HG02840 (cell line): ENCODE results near the gene CNN2.

Experiments
- ATAC-seq: cut with Tn5 transposase; IDR thresholded peaks from one replicate; pipeline ENCODE4 v1.9.1; 2021; ENCODE audit warnings: mild to moderate bottlenecking, moderate library complexity, moderate number of reproducible peaks; ENCODE audit not compliant: unreplicated experiment, low FRiP score

Gene CNN2

DNA sequence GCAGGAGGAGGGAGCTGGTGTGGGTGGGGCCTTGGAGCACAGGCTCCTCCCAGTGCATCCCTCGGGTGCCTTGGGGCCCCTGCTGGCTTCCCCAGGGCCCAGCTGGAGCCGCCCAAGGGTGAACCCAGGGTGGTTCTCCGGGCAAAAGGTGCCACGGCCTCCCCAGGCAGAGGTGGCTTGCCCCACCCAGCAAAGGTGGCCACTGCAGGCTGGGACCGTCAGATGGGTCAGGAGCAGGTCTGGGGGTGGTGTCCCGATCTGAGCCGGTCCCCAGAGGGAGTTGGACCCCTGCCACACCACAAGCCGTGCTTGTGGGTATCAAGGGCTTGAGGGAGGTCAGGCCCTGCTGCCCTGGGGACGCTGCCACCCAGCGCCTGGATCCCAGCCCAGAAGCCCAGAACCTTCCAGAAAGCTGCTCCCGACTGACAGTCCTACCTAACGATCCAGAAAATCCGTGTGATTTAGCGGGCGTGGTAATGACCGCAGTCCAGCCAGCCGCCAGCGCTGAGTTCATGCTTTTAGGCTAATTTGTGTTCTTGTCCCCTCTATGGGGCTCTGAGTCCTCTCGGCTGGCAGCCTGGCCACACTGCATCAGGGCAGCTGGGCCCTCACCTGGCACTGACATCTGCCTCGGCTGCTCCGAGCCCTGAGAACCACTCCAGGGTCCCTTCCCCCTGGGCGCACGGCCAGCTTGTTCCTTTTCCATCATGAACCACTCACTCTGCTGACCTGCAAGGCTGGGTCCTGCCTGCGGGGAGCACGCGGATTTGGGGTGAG is 31.2 kb upstream of the CNN2 start:
- ATAC-seq, result no peak

DNA sequence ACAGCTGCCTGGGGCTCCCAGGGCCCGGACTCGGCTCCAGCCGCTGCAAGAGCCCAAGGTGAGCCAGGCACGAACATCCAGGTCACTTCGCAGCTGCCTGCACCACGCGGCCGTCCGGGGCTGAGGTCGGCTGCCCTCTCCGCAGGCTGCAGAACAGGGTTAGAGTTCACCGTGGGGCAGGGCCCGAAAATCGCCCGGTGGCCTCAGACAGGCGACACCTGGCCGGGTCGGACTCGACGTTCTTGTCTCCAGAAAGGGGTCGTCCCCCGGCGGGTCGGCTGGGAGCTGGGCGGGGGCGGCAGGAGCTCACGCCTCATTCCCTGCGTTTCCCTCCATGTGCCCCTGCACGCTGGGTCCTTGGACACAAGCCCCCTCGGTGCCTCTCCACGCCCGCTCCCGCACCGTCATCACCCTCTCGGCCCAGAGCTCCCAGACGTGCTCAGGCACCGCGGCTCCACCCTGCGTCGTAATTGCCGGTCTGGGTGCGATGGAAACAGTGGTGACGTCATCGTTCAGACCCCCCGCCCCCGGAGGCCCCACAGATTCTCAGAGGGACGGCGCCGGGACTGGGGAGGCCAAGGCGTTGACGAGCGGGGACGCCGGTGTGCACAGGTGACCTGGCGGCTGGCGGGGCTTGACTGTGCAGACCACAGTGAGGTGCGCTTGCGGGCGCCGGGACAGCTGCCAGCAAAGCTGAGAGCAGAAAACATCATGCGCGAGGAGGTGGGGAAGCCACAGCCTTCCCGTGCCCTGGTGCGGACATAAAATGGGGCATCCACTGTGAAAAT is 30.2 kb upstream of the CNN2 start:
- ATAC-seq, result no peak

DNA sequence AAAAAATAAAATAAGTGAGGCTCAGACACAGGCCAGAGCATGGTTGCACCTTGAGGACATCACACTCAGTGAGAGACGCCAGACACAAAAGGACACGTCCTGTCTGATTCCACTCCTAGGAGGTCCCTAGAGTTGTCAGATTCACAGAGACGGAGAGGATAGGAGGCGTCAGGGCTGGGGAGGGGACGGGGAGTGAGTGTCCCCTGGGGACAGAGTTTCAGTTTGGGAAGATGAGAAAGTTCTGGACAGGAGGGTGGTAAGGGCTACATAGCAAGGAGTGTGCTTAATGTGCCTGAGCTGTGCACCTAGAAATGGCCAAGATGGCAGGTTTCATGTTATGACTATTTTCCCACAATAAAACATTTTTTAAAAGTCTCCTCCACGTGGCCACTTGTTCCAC is 28.3 kb upstream of the CNN2 start:
- ATAC-seq, result no peak

DNA sequence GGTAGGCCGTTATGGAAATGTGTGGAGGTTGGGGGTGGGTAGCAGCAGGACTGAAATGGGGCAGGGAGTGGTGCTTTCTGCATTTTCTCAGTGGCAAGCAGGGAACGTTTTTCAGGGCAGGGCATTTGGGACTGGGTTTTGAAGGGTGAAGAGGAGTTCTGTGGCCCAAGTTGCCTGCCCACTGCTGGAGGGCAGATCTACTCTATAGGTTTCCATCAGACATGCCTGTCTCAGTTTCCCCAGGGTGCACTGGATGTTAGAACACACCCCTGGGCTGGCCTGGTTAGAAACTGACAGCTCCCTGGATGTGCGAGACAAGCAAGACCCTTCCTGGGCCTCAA is 27.1 kb upstream of the CNN2 start:
- no peak for ATAC-seq

DNA sequence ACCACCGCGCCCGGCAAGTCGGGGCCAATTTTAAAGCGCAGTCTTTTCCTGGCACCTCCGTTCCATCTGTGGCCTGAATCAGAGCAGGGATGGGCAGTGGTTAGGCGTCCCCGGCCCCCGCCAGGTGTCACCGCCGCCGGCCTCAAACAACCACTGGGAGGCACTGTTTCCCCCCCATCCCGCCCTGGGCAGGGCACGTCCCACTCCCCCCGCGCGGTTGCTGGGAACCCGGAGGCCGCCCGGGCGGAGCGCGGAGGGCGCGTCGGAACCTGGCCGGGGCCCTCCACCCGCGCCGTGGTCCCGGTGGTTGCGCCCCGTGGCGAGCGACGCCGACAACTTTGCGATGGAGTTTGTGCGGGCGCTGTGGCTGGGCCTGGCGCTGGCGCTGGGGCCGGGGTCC is 26.3 kb upstream of the CNN2 start, which contains the start of gene GRIN3B:
Gene GRIN3B (plus strand): TSS at position 325 of the 400 bp plus-strand sequence. CDS start 19 bp downstream, at position 344.
- ATAC-seq, result no peak

DNA sequence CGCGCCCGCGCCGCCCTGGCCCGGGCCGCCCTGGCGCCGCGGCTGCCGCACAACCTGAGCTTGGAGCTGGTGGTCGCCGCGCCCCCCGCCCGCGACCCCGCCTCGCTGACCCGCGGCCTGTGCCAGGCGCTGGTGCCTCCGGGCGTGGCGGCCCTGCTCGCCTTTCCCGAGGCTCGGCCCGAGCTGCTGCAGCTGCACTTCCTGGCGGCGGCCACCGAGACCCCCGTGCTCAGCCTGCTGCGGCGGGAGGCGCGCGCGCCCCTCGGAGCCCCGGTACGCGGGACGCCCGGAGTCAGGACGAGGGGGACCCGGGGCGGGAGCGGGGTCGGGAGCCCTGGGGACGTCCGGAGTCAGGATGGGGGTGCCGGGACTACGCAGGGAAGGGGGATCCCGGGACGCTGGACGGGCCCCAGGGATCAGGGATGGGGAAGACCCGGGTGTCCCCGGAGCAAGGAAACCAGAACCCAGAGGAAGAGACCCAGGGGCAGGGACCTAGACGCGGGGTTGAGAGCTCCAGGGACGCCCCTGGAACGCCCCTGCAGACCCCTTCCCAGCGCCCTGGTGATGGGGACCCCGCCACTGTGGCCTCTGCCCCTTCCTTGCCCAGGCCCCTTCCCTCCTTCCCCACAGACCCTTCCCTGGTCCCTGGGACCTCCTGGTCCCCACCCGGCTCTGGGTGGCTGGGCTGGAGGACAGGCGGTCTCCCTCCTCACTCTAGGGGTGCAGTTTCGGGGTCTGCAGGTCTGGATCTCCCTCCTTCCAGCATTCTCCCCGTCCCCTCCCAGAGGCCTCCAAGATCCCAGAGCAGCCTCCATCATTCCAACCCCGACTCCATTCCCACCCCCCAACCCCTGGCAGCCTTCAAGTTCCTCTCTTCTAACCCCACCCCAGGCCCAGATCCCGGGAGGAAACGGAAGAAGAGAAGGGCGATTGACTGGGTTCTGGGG is 25.5 kb upstream of the CNN2 start:
- ATAC-seq, result no peak

DNA sequence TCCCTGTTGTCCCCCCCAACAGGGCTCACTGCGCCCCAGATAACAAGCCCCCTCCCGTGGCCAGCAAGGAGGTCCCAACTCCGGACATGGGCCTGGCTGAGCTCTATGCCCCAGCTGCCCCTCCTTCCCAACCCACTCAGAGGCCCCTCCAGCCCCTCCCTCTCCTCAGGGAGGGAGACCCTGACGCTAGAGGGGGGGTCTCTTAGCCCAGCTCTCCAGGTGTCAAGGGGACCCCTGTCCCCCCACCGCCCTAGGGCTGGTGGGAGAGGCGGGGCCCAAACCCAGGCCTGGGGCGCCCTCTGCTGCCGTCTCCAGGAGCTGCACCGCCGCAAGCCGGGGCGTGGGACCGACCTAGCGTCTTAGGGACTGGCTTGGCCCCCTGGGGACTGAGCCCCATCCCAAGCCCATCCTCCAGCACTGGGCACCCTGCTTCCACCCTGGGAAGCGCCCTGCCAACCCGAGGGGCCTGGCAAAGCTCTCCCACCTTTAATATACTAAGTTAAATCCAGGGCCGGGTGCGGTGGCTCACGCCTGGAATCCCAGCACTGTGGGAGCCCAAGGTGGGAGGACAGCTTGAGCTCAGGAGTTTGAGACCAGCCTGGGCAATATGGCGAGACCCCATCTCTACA is 24.8 kb upstream of the CNN2 start:
- no peak for ATAC-seq

DNA sequence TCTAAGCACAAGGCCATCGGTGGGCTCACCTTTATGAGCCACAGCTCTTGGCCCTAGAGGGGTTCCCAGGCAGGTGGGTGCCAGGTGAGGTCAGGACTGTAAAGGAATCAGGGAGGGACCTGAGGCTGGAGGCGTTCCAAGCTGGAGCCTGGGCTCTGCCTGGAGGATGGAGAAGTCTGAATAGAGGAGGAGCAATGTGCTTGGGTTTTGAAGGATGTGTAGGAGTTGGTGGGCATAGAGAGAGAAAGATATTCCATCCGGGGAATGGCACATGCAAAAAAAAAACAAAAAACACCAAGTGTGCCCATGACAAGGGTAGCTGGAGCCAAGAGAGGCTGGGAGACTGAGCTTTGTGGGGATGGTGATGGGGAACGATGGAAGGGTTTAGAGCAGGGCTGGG is 23.8 kb upstream of the CNN2 start:
- no peak for ATAC-seq

DNA sequence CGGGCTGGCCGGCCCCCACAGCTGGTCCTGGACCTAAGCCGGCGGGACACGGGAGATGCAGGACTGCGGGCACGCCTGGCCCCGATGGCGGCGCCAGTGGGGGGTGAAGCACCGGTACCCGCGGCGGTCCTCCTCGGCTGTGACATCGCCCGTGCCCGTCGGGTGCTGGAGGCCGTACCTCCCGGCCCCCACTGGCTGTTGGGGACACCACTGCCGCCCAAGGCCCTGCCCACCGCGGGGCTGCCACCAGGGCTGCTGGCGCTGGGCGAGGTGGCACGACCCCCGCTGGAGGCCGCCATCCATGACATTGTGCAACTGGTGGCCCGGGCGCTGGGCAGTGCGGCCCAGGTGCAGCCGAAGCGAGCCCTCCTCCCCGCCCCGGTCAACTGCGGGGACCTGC is 23.1 kb upstream of the CNN2 start:
- no peak for ATAC-seq

DNA sequence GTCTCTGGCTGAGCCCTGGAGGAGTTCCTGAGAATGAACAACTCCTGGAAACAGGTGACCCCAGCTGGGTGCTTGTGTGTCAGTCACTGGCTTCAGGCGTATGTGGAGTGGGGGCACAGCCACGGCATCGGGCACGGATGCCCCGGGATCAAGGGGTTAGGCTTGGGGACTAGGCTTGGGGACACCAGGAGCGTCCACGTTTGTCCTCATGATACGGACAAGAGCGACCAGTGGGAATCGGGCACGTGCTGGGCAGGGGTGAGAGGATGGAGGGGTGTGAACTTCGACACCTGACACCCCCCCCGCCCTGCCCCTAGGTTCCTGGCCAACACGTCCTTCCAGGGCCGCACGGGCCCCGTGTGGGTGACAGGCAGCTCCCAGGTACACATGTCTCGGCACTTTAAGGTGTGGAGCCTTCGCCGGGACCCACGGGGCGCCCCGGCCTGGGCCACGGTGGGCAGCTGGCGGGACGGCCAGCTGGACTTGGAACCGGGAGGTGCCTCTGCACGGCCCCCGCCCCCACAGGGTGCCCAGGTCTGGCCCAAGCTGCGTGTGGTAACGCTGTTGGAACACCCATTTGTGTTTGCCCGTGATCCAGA is 22.1 kb upstream of the CNN2 start:
- ATAC-seq, result no peak

DNA sequence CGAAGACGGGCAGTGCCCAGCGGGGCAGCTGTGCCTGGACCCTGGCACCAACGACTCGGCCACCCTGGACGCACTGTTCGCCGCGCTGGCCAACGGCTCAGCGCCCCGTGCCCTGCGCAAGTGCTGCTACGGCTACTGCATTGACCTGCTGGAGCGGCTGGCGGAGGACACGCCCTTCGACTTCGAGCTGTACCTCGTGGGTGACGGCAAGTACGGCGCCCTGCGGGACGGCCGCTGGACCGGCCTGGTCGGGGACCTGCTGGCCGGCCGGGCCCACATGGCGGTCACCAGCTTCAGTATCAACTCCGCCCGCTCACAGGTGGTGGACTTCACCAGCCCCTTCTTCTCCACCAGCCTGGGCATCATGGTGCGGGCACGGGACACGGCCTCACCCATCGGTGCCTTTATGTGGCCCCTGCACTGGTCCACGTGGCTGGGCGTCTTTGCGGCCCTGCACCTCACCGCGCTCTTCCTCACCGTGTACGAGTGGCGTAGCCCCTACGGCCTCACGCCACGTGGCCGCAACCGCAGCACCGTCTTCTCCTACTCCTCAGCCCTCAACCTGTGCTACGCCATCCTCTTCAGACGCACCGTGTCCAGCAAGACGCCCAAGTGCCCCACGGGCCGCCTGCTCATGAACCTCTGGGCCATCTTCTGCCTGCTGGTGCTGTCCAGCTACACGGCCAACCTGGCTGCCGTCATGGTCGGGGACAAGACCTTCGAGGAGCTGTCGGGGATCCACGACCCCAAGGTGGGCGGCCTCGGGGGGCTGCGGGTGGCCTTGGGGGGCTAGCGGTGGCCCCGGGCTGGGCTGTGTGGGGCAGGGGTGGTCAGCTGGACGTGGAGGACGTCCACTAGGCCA is 21.4 kb upstream of the CNN2 start:
- no peak for ATAC-seq

DNA sequence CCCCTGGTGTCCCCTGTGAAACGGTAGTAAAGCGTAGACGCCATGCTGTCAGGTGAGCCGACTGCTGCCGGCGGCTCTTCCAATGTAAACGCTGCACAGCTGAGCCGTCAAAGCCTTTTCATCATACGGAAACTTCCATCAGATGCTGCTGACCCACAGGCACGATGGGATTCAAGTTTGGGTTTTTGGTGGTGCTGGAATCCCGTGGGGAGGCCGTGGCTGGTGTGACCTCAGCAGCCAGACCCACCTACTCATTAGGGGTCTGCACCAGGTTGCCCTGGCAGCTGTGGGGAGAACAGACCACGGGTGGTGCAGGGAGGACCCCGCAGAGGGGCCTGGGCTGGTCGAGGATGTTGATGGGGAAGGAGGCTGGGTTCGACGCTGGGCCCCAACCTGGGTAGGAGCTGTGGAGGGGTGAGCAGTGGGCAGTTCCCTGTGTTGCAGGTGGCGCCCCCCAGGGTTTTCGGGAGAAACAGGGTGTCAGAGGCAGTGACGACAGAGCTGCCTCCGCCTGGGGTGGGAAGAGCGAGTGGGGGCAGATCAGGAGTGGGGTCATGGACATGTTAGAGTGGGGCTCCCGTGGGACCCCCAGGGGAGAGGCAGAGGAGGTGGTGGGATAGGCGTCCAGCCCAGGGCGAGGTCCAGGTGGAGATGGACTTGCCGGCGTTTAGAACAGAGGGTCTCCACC is 19.6 kb upstream of the CNN2 start:
- no peak for ATAC-seq

DNA sequence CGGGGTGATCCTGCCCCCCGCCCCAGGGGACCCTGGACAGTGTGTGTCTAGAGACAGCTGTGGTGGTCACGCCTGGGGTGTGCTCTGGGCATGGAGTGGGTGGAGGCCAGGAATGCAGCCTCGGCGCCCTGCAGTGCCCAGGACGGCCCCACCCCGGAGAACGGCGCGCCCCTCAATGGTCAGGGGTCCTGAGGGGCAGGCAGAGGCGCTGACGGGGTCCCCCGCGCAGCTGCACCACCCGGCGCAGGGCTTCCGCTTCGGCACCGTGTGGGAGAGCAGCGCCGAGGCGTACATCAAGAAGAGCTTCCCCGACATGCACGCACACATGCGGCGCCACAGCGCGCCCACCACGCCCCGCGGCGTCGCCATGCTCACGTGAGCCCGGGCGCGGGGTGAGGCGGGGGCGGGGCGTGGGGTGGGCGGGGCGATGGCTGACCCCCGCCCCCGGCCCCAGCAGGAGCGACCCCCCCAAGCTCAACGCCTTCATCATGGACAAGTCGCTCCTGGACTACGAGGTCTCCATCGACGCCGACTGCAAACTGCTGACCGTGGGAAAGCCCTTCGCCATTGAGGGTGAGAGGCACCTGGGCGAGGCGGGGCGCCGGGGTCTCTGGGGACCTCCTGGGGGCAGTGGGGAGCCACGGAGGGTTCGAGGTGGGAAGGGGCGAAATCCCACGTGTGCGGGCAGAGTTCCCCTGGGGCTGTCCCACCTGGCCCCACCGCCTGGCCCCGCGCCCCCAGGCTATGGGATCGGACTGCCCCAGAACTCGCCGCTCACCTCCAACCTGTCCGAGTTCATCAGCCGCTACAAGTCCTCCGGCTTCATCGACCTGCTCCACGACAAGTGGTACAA is 18.8 kb upstream of the CNN2 start:
- ATAC-seq, result no peak

DNA sequence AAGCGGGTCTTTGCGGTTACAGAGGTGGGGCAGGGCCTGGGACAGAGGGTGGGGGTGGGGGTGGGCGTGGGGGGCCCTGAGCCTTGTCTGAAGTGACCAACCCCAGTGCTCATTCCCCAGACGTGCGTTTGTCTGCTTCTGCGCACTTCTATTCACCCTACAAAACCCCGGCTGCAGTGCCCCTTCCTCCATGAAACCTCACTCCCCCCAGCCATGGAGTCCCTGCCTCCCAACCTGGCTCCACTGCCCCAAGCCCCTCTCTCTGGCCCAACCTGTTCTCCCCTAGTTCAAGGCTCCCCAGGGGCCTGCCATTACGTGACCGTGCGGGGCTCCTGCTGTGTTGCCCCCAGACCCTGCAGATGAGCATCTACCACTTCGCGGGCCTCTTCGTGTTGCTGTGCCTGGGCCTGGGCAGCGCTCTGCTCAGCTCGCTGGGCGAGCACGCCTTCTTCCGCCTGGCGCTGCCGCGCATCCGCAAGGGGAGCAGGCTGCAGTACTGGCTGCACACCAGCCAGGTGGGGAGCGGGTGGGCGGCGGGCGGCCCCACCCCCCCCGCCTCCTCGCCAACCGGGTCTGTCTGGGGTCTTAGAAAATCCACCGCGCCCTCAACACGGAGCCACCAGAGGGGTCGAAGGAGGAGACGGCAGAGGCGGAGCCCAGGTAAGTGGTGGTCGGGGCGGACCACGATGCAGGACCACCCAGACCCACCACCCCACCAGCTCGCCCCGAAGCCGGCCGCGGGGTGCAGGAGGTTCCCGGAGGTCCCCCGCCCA is 18.0 kb upstream of the CNN2 start:
- ATAC-seq, result no peak

DNA sequence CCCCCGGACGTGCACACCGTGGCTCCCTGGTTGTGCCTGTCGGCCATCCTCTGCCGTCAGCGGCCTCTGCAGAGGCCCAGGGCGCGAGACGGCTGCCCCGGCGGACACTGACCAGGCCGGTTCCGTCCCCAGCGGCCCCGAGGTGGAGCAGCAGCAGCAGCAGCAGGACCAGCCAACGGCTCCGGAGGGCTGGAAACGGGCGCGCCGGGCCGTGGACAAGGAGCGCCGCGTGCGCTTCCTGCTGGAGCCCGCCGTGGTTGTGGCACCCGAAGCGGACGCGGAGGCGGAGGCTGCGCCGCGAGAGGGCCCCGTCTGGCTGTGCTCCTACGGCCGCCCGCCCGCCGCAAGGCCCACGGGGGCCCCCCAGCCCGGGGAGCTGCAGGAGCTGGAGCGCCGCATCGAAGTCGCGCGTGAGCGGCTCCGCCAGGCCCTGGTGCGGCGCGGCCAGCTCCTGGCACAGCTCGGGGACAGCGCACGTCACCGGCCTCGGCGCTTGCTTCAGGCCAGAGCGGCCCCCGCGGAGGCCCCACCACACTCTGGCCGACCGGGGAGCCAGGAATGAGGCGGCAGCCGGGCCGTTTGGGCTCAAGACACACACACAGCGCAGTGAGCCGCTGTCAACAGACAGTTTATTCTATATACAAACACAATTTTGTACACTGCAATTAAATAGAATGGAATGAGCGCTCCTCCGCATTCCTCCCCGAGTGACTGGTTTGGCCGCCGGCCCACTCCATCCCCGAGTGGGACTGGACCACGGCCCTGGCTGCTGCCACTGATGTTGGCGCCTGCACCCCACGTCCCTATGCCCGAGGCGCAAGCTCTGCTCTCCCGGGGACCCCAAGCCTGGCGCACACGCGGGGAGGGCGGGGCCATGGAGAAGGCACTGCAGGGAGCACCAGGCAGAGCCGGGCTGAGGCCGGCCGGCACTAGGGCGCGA is 17.1 kb upstream of the CNN2 start:
- ATAC-seq, result no peak
